Activated CD4-positive, alpha-beta T cell treated with anti-CD3 and anti-CD28 coated beads for 36 hours (primary cell): ENCODE data around the gene UBL5. TPM values are rescaled to one million over a fixed set of nuclear protein-coding genes. Genes with fewer than 3 reads are reported as not detected.
"Not testable (repeated sequence)": the region's sequence is repeated elsewhere in the genome, so short reads cannot be mapped to it uniquely, and the experiment has no call there.

Source experiments
- ATAC-seq: fragments of 200-7000 bp; cut with Tn5 transposase; one replicate; pipeline ENCODE4 v1.10.0; 2021; ENCODE audit warnings: mild to moderate bottlenecking, moderate library complexity
- CTCF ChIA-PET: fragments of 350-600 bp; sonication (Branson Sonifier 250); formaldehyde crosslinking; loops from one replicate; lab custom pipeline; 2021; ENCODE audit warnings: antibody characterized with exemption; lab: Charles Lee
- POLR2A ChIA-PET: fragments of 350-600 bp; sonication (Branson Sonifier 250); formaldehyde crosslinking; loops from one replicate; lab custom pipeline; 2021; ENCODE audit warnings: antibody characterized with exemption, inconsistent platforms; lab: Charles Lee
- DNase-seq: peaks from one replicate; pipeline ENCODE4 v3.0.0-alpha.2; 2020
- H3K27ac Mint-ChIP-seq: one replicate; pipeline ENCODE4 v1.8.0; 2021; ENCODE audit warnings: mixed read lengths
- H3K27me3 Mint-ChIP-seq: one replicate; pipeline ENCODE4 v1.8.0; 2021; ENCODE audit warnings: mixed read lengths
- H3K36me3 Mint-ChIP-seq: one replicate; pipeline ENCODE4 v1.8.0; 2021; ENCODE audit warnings: low read depth, mixed read lengths
- H3K4me1 Mint-ChIP-seq: one replicate; pipeline ENCODE4 v1.8.0; 2021; ENCODE audit warnings: mixed read lengths
- H3K4me3 Mint-ChIP-seq: one replicate; pipeline ENCODE4 v1.8.0; 2021; ENCODE audit warnings: mild to moderate bottlenecking, moderate library complexity, mixed read lengths
- H3K9me3 Mint-ChIP-seq: one replicate; pipeline ENCODE4 v1.8.0; 2021; ENCODE audit warnings: low read depth, mixed read lengths
- intact Hi-C, 2 experiments: fragments of 100-400 bp; cut with DNase I in 1 of 2; cut with micrococcal nuclease in 1 of 2; formaldehyde crosslinking; loops; one replicate each; pipeline versions ENCODE4 v1.14.2 to v1.15.1; 2022 to 2024; cut with DNase I, micrococcal nuclease
- total RNA-seq, 2 experiments: library from RNA; stranded (reverse); gene quantifications; one replicate each; pipeline ENCODE4 v1.2.3, GENCODE V29; 2021

UBL5 gene
- total RNA-seq, 2 experiments from 2014 or later = 214 to 327 TPM

GRCh38 chr19:9811139-9811538 lies 16.6 kb upstream of the UBL5 start:
- intact Hi-C loops = no loop called here
- CTCF ChIA-PET = no interaction called here
- Mint-ChIP-seq H3K4me1 (peaks cover 24% of the 10 kb centered on the region), H3K27me3 (no peaks in the 10 kb centered on the region), H3K9me3 (peaks cover 2% of the 10 kb centered on the region), H3K4me3 (no peak overlapping the region), H3K36me3 (peaks cover 49% of the 10 kb centered on the region), H3K27ac (no peak overlapping the region)
- ATAC-seq = no peak
- POLR2A ChIA-PET = no interaction called here
- DNase-seq = no peak

DNA sequence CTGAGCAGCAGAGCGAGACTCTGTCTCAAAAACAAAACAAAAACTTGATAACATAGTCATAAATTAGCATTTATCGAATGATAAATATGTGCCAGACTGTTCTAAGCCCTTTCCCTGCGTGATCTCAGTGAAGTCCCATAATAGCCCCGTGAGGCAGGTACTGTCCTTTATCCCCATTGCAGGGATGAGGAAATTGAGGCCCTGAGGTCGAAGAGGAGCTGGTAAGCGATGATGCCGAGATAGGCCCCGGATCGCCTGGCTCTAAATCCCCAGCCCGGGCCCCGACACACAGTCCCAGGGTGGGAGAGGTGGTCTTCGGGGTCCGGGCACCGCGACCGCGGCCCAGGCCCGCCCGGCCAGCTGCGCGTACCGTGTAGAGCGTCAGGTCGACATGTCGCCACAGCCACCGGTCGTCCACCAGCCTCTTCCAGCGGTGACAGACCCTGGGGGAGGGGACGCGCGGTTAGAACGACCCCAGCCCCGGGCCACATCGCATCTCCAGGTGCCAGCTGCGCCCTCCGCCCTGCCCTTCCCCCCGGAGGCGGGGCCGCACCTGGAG lies 9.5 kb upstream of the UBL5 start:
- ChIA-PET POLR2A (interaction anchor here (1.0 kb wide), 2 partner anchors 9 to 25 kb away, joined by 4 to 5 read pairs; partner anchors contain the start of gene UBL5), CTCF (interaction anchor here (1.0 kb wide), 1 partner anchor 22 kb away, joined by 3 read pairs; no protein-coding TSS in a partner anchor)
- DNase-seq = no peak
- Mint-ChIP-seq H3K27me3 (no peaks in the 10 kb centered on the region), H3K4me3 (peak overlapping the region; percentile 88), H3K9me3 (peaks cover 5% of the 10 kb centered on the region), H3K27ac (peak overlapping the region; percentile 90), H3K4me1 (peaks cover 28% of the 10 kb centered on the region), H3K36me3 (peaks cover 34% of the 10 kb centered on the region)
- intact Hi-C loops = loop anchor here in 1 of 2 experiments (2.0 kb wide), 2 partner anchors 677 to 1303 kb away; partner anchors contain the start of genes ZNF317 and ZNF414
- no peak for ATAC-seq

DNA sequence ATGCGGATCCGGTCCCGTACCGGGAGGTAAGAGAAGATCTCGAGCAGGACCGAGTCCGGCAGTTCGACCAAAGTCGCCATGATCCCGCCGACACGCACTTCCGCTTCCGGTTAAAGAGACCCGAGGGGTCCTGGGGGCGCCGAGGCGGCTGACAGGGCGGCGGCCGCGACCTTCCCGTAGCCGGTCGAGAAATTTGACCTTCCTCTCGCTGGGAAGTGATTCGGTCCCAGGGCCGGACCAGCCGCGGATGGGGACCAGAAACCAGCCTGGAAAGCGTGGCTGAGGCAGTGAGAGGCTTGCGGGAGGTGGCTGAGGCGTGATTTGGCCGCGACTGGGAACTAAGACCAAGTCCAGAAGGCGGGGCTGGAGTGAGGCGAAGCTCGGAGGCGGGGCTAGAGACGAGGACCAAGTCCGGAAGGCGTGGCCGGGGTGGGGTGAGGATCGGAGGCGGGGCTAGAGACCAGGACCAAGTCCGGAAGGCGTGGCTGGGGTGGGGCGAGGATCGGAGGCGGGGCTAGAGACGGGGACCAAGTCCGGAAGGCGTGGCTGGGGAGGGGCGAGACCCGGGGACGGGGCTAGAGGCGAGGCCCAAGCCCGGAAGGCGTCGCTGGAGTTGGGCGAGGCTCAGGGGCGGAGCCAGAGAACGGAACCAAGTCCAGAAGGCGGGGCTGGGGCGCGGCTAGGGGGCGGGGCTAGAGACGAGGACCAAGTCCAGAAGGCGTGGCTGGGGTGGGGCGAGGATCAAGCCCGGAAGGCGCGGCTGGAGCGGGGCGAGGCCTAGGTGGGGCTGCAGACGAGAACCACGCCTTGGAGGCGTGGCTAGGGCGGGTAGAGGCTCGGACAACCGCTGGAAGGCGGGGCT lies 8.8 kb upstream of the UBL5 start, which contains the start of gene FBXL12:
TSS of gene FBXL12 (minus strand) at position 346 of the 862 bp plus-strand sequence. CDS start at position 80, 266 bp downstream.
- peak; percentile 92 for ATAC-seq
- peaks cover 5% of the 10 kb centered on the region for H3K9me3 Mint-ChIP-seq
- no peaks in the 10 kb centered on the region for H3K27me3 Mint-ChIP-seq
- peak; percentile 100 for DNase-seq
- peaks cover 26% of the 10 kb centered on the region for H3K4me1 Mint-ChIP-seq
- ChIA-PET CTCF (interaction anchor here (1.0 kb wide), 1 partner anchor 23 kb away, joined by 3 read pairs; no protein-coding TSS in a partner anchor), POLR2A (interaction anchor here (0.5 to 1.0 kb wide), 5 partner anchors 9 to 286 kb away, joined by 3 to 6 read pairs (median 4); partner anchors contain the start of gene UBL5)
- H3K27ac Mint-ChIP-seq = peak within 1 kb of the TSS; percentile 90
- H3K4me3 Mint-ChIP-seq = peak within 1 kb of the TSS; percentile 88
- intact Hi-C loops = loop anchor here (1.0 to 2.0 kb wide), 14 partner anchors 8 to 1304 kb away; partner anchors contain the start of genes PIN1 (in 2 of the 2), UBL5 (in 2 of the 2), RAVER1 (in 1 of the 2) and ZNF317 (in 1 of the 2)
- peaks cover 35% of the 10 kb centered on the region for H3K36me3 Mint-ChIP-seq

DNA sequence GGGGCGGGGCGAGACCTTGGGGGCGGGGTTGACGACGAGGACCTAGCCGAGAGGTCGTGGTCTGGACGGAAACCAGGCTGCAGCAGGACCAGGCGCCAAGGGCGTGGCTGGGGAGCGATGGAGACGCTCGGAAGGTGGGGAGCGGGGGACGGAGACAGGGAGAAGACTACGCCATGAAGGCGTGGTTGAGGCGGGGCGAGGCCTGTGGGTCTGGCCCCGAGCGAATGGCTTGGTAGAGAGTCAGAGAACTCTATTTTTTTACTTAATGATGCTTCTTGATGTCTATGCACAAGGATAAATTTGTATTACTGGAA lies 8.2 kb upstream of the UBL5 start:
- DNase-seq (no peak), ATAC-seq (no peak)
- Mint-ChIP-seq H3K27ac (peak overlapping the region; percentile 85), H3K9me3 (peaks cover 5% of the 10 kb centered on the region), H3K4me1 (peaks cover 25% of the 10 kb centered on the region), H3K4me3 (peak overlapping the region; percentile 88), H3K27me3 (no peaks in the 10 kb centered on the region), H3K36me3 (peaks cover 32% of the 10 kb centered on the region)
- POLR2A ChIA-PET = interaction anchor here (0.6 to 1.0 kb wide), 4 partner anchors 8 to 285 kb away, joined by 3 to 5 read pairs (median 4); partner anchors contain the start of gene UBL5
- CTCF ChIA-PET = interaction anchor here (1.0 kb wide), 1 partner anchor 24 kb away, joined by 3 read pairs; no protein-coding TSS in a partner anchor
- intact Hi-C loops = loop anchor here (1.0 to 2.0 kb wide), 14 partner anchors 8 to 1305 kb away; partner anchors contain the start of genes PIN1 (in 2 of the 2), UBL5 (in 2 of the 2), RAVER1 (in 1 of the 2) and ZNF317 (in 1 of the 2)

DNA sequence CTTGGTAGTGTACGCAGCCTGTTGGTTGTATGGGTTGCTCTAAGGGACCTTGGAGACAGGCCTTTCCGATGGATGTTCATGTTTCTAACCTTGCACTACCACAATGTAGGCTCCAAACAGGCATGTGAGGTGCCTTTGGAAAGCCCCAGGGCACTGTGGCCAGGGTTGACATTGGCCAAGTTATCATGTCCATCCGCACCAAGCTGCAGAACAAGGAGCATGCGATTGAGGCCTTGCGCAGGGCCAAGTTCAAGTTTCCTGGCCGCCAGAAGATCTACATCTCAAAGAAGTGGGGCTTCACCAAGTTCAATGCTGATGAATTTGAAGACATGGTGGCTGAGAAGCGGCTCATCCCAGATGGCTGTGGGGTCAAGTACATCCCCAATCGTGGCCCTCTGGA lies 7.7 kb upstream of the UBL5 start:
- H3K27ac Mint-ChIP-seq = peak overlapping the region; percentile 85
- H3K27me3 Mint-ChIP-seq, POLR2A ChIA-PET, intact Hi-C loops, DNase-seq, ATAC-seq, H3K9me3 Mint-ChIP-seq, CTCF ChIA-PET: not testable (repeated sequence)
- H3K36me3 Mint-ChIP-seq = peaks cover 27% of the 10 kb centered on the region
- peaks cover 25% of the 10 kb centered on the region for H3K4me1 Mint-ChIP-seq
- H3K4me3 Mint-ChIP-seq = peak overlapping the region; percentile 88

DNA sequence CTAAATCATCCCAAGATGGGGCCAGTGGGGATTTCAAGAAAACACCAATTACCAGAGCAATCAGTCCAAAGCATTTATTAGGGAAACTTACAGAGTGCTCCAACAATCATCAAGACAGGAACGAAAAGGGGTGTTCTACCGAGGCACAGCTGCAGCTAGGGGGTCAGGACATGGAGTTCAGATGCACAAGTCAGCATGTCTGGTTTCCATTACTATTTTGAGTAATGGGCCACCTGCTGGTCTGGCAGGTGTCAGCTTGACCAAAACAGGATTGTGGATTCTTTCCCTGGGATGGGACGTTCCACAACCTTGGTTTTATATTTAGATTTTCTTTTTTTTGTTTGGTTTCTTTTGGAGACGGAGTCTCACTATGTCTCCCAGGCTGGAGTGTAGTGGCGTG lies 3.9 kb upstream of the UBL5 start:
- DNase-seq (no peak), ATAC-seq (no peak)
- peaks cover 24% of the 10 kb centered on the region for H3K4me1 Mint-ChIP-seq
- H3K27me3 Mint-ChIP-seq = no peaks in the 10 kb centered on the region
- peaks cover 18% of the 10 kb centered on the region for H3K36me3 Mint-ChIP-seq
- ChIA-PET CTCF (interaction anchor here (0.7 kb wide), 1 partner anchor 43 kb away, joined by 3 read pairs; no protein-coding TSS in a partner anchor), POLR2A (no interaction called here)
- H3K27ac Mint-ChIP-seq = no peak overlapping the region
- no peak overlapping the region for H3K4me3 Mint-ChIP-seq
- no peaks in the 10 kb centered on the region for H3K9me3 Mint-ChIP-seq
- intact Hi-C loops = no loop called here

DNA sequence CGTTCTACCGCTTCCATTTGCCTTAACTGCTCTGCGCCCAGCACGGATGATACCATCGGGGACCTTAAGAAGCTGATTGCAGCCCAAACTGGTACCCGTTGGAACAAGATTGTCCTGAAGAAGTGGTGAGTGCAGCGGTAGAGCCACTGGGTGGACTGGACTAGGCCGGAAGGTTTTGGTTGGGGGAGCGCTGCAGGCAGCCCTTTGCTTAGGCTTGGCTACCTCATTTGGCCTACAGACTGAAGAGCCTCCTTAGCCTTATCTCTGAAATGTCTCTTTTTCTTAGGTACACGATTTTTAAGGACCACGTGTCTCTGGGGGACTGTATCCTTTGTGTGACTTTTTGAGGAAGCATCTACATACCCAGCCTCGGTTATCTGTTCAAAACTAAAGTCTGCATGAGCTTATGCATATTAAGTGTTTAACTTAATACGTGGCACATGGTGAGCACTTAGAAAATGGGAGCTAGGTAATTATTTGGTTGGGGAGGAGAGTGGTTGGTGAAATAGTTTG lies 889 bp downstream of the UBL5 start:
- intact Hi-C loops = no loop called here
- DNase-seq = no peak
- ATAC-seq = no peak
- H3K27ac Mint-ChIP-seq = peak overlapping the region; percentile 97
- no peaks in the 10 kb centered on the region for H3K9me3 Mint-ChIP-seq
- peak overlapping the region; percentile 98 for H3K4me3 Mint-ChIP-seq
- H3K4me1 Mint-ChIP-seq = peaks cover 23% of the 10 kb centered on the region
- ChIA-PET CTCF (interaction anchor here (0.6 to 1.3 kb wide), 3 partner anchors 16 to 205 kb away, joined by 3 read pairs; no protein-coding TSS in a partner anchor), POLR2A (interaction anchor here (0.8 kb wide), 1 partner anchor 19 kb away, joined by 3 read pairs; no protein-coding TSS in a partner anchor)
- peaks cover 26% of the 10 kb centered on the region for H3K36me3 Mint-ChIP-seq
- H3K27me3 Mint-ChIP-seq = no peaks in the 10 kb centered on the region

DNA sequence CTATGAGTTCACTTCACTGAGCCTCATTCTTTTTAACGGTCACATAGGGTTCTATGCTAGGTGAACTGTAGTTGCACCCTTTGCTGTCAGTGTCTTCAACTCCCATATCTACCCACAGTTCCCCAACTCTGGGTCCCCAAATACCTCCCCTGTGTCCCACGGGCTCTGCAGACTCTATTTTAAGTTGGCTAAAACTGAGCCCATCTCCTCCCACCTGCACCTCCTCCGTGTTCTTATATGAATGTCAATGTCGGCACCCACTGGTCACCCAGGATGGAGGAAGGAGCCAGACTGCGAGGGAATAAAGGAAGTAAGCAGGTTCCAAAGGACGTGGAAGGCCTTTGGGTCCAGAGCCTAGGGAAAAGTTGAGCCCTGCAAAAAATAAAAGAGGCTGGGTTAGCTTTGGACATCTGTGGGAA lies 6.6 kb downstream of the UBL5 start:
- no peak for DNase-seq
- ChIA-PET CTCF (no interaction called here), POLR2A (no interaction called here)
- Mint-ChIP-seq H3K4me1 (peaks cover 23% of the 10 kb centered on the region), H3K9me3 (no peaks in the 10 kb centered on the region), H3K4me3 (peak overlapping the region; percentile 86), H3K27ac (no peak overlapping the region), H3K27me3 (no peaks in the 10 kb centered on the region), H3K36me3 (peaks cover 18% of the 10 kb centered on the region)
- intact Hi-C loops = loop anchor here (1.0 to 2.0 kb wide), 4 partner anchors 50 to 270 kb away; partner anchors contain the start of gene SHFL (in 1 of the 2)
- ATAC-seq = no peak

GRCh38 chr19:9834726-9835506 lies 7.2 kb downstream of the UBL5 start, which contains the start of gene PIN1:
PIN1 (plus strand) TSS chr19:9835318; CDS start chr19:9835345, 27 bp downstream.
- CTCF ChIA-PET = interaction anchor here (0.6 kb wide), 1 partner anchor 791 kb away, joined by 3 read pairs; no protein-coding TSS in a partner anchor
- no peaks in the 10 kb centered on the region for H3K27me3 Mint-ChIP-seq
- peaks cover 20% of the 10 kb centered on the region for H3K4me1 Mint-ChIP-seq
- intact Hi-C loops = loop anchor here (1.0 to 2.0 kb wide), 15 partner anchors 8 to 1003 kb away; partner anchors contain the start of genes FBXL12 (in 2 of the 2), UBL5 (in 2 of the 2), ILF3 (in 1 of the 2) and MBD3L1 (in 1 of the 2)
- peaks cover 16% of the 10 kb centered on the region for H3K36me3 Mint-ChIP-seq
- peak within 1 kb of the TSS; percentile 86 for H3K4me3 Mint-ChIP-seq
- ATAC-seq = peak; percentile 99
- H3K9me3 Mint-ChIP-seq = no peaks in the 10 kb centered on the region
- POLR2A ChIA-PET = interaction anchor here (0.6 kb wide), 1 partner anchor 27 kb away, joined by 4 read pairs; no protein-coding TSS in a partner anchor
- peak; percentile 100 for DNase-seq
- H3K27ac Mint-ChIP-seq = peak within 1 kb of the TSS; percentile 88

DNA sequence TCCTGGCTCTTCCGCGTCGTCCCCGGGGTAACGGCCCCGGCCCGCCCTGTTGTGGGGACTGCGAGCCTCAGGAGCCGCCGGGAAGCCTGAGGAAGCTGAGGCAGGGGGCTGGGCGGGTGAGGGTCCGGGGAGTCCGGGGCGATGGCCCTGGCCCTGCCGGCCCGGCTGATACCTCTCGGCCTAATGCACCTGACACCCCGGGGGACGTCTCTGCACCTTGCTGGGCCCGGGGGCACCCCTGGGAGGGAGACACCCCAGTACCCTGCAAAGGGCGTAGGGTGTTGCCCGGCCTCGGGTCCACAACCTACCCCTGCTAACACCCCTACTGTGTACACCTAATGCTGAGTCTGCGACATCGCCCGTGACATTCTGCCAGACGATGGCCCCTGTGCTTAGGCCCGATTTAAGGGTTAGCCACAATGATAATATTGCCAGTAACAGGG lies 7.8 kb downstream of the UBL5 start:
- Mint-ChIP-seq H3K27ac (peak overlapping the region; percentile 88), H3K4me3 (peak overlapping the region; percentile 86), H3K36me3 (peaks cover 14% of the 10 kb centered on the region), H3K27me3 (no peaks in the 10 kb centered on the region), H3K4me1 (peaks cover 19% of the 10 kb centered on the region), H3K9me3 (no peaks in the 10 kb centered on the region)
- intact Hi-C loops = loop anchor here (1.0 to 2.0 kb wide), 14 partner anchors 8 to 1003 kb away; partner anchors contain the start of genes FBXL12 (in 2 of the 2), UBL5 (in 2 of the 2), ILF3 (in 1 of the 2) and MBD3L1 (in 1 of the 2)
- POLR2A ChIA-PET = interaction anchor here (0.6 kb wide), 1 partner anchor 27 kb away, joined by 4 read pairs; no protein-coding TSS in a partner anchor
- ATAC-seq (peak; percentile 0), DNase-seq (no peak)
- CTCF ChIA-PET = interaction anchor here (0.6 kb wide), 1 partner anchor 791 kb away, joined by 3 read pairs; no protein-coding TSS in a partner anchor
